ENCODE measurements around the gene SLC25A29. TPM values are rescaled to one million over a fixed set of nuclear protein-coding genes. Genes with fewer than 3 reads are reported as not detected.

Gene SLC25A29
- total RNA-seq, 2 experiments from 2014 or later: 29.7 to 29.9 TPM

GRCh38 chr14:100329233-100330006 lies 23.2 kb upstream of the SLC25A29 start:
- CTCF ChIA-PET: no interaction called here
- ATAC-seq (no peak), DNase-seq (no peak)
- POLR2A ChIA-PET: no interaction called here
- H3K36me3 Mint-ChIP-seq (ENCODE audit: low read depth): peaks cover 11% of the 10 kb centered on the region
- no peaks in the 10 kb centered on the region for H3K9me3 Mint-ChIP-seq (ENCODE audit: insufficient read depth)
- no peaks in the 10 kb centered on the region for H3K4me1 Mint-ChIP-seq (ENCODE audit: low read depth)
- no peak overlapping the region for H3K27ac Mint-ChIP-seq
- no peak overlapping the region for H3K4me3 Mint-ChIP-seq
- H3K27me3 Mint-ChIP-seq (ENCODE audit: low read depth): no peaks in the 10 kb centered on the region

- ChIA-PET CTCF (no interaction called here), POLR2A (no interaction called here)
- H3K27ac Mint-ChIP-seq: no peak overlapping the region
- no peaks in the 10 kb centered on the region for H3K4me1 Mint-ChIP-seq (ENCODE audit: low read depth)
- ATAC-seq (no peak), DNase-seq (no peak)
- H3K27me3 Mint-ChIP-seq (ENCODE audit: low read depth): no peaks in the 10 kb centered on the region
- H3K9me3 Mint-ChIP-seq (ENCODE audit: insufficient read depth): no peaks in the 10 kb centered on the region
- H3K36me3 Mint-ChIP-seq (ENCODE audit: low read depth): peaks cover 5% of the 10 kb centered on the region
- H3K4me3 Mint-ChIP-seq: no peak overlapping the region
Observed at GRCh38 chr14:100328495-100329163, 22.4 kb upstream of the SLC25A29 start.

- ATAC-seq (no peak), DNase-seq (no peak)
- no peak overlapping the region for H3K4me3 Mint-ChIP-seq
- H3K4me1 Mint-ChIP-seq (ENCODE audit: low read depth): no peaks in the 10 kb centered on the region
- no peak overlapping the region for H3K27ac Mint-ChIP-seq
- POLR2A ChIA-PET: no interaction called here
- H3K36me3 Mint-ChIP-seq (ENCODE audit: low read depth): peaks cover 1% of the 10 kb centered on the region
- no peaks in the 10 kb centered on the region for H3K9me3 Mint-ChIP-seq (ENCODE audit: insufficient read depth)
- CTCF ChIA-PET: no interaction called here
- no peaks in the 10 kb centered on the region for H3K27me3 Mint-ChIP-seq (ENCODE audit: low read depth)
Observed at GRCh38 chr14:100327128-100327527, 20.9 kb upstream of the SLC25A29 start.

GRCh38 chr14:100325958-100326357 lies 19.7 kb upstream of the SLC25A29 start:
- Mint-ChIP-seq H3K27ac (no peak overlapping the region), H3K4me1 (ENCODE audit: low read depth) (no peaks in the 10 kb centered on the region), H3K27me3 (ENCODE audit: low read depth) (no peaks in the 10 kb centered on the region), H3K36me3 (ENCODE audit: low read depth) (no peaks in the 10 kb centered on the region), H3K4me3 (no peak overlapping the region), H3K9me3 (ENCODE audit: insufficient read depth) (no peaks in the 10 kb centered on the region)
- ATAC-seq (no peak), DNase-seq (no peak)
- ChIA-PET CTCF (no interaction called here), POLR2A (no interaction called here)

- Mint-ChIP-seq H3K27ac (no peak overlapping the region), H3K27me3 (ENCODE audit: low read depth) (peaks cover 1% of the 10 kb centered on the region), H3K9me3 (ENCODE audit: insufficient read depth) (no peaks in the 10 kb centered on the region), H3K36me3 (ENCODE audit: low read depth) (no peaks in the 10 kb centered on the region), H3K4me1 (ENCODE audit: low read depth) (no peaks in the 10 kb centered on the region), H3K4me3 (no peak overlapping the region)
- DNase-seq (no peak), ATAC-seq (no peak)
- ChIA-PET POLR2A (no interaction called here), CTCF (no interaction called here)
Observed at GRCh38 chr14:100325231-100325632, 19.0 kb upstream of the SLC25A29 start.

- Mint-ChIP-seq H3K4me1 (ENCODE audit: low read depth) (no peaks in the 10 kb centered on the region), H3K9me3 (ENCODE audit: insufficient read depth) (no peaks in the 10 kb centered on the region), H3K27me3 (ENCODE audit: low read depth) (peaks cover 5% of the 10 kb centered on the region), H3K36me3 (ENCODE audit: low read depth) (no peaks in the 10 kb centered on the region), H3K27ac (no peak overlapping the region), H3K4me3 (no peak overlapping the region)
- CTCF ChIA-PET: no interaction called here
- POLR2A ChIA-PET: no interaction called here
- no peak for DNase-seq
- no peak for ATAC-seq
Observed at GRCh38 chr14:100323942-100324307, 17.7 kb upstream of the SLC25A29 start.

GRCh38 chr14:100323121-100323941 lies 17.1 kb upstream of the SLC25A29 start, which contains the start of gene SLC25A47:
TSS of gene SLC25A47 (plus strand) at chr14:100323339. CDS start at chr14:100323415, 76 bp downstream.
- POLR2A ChIA-PET: no interaction called here
- H3K4me3 Mint-ChIP-seq: no peak within 1 kb of the TSS

GRCh38 chr14:100322138-100322957 lies 16.1 kb upstream of the SLC25A29 start:
- Mint-ChIP-seq H3K4me3 (no peak overlapping the region), H3K27me3 (ENCODE audit: low read depth) (peaks cover 5% of the 10 kb centered on the region), H3K27ac (no peak overlapping the region), H3K4me1 (ENCODE audit: low read depth) (peaks cover 6% of the 10 kb centered on the region), H3K36me3 (ENCODE audit: low read depth) (no peaks in the 10 kb centered on the region), H3K9me3 (ENCODE audit: insufficient read depth) (no peaks in the 10 kb centered on the region)
- DNase-seq (no peak), ATAC-seq (no peak)
- POLR2A ChIA-PET: interaction anchor here (1.6 kb wide), 1 partner anchor 9 kb away, joined by 4 read pairs; no protein-coding TSS in a partner anchor
- CTCF ChIA-PET: no interaction called here

More at GRCh38 chr14:100323121-100323941, 17.1 kb upstream of the SLC25A29 start, which contains the start of gene SLC25A47:
- ATAC-seq (no peak), DNase-seq (no peak)
- no peaks in the 10 kb centered on the region for H3K4me1 Mint-ChIP-seq (ENCODE audit: low read depth)
- CTCF ChIA-PET: no interaction called here
- H3K36me3 Mint-ChIP-seq (ENCODE audit: low read depth): no peaks in the 10 kb centered on the region
- peaks cover 5% of the 10 kb centered on the region for H3K27me3 Mint-ChIP-seq (ENCODE audit: low read depth)
- no peak within 1 kb of the TSS for H3K27ac Mint-ChIP-seq
- H3K9me3 Mint-ChIP-seq (ENCODE audit: insufficient read depth): no peaks in the 10 kb centered on the region

GRCh38 chr14:100321473-100322137 lies 15.4 kb upstream of the SLC25A29 start:
- ChIA-PET POLR2A (interaction anchor here (1.6 kb wide), 1 partner anchor 8 kb away, joined by 4 read pairs; no protein-coding TSS in a partner anchor), CTCF (no interaction called here)
- Mint-ChIP-seq H3K27ac (no peak overlapping the region), H3K36me3 (ENCODE audit: low read depth) (no peaks in the 10 kb centered on the region), H3K4me3 (no peak overlapping the region), H3K4me1 (ENCODE audit: low read depth) (peaks cover 6% of the 10 kb centered on the region), H3K9me3 (ENCODE audit: insufficient read depth) (no peaks in the 10 kb centered on the region), H3K27me3 (ENCODE audit: low read depth) (peaks cover 5% of the 10 kb centered on the region)
- DNase-seq: no peak
- ATAC-seq: no peak

GRCh38 chr14:100320157-100320856 lies 14.1 kb upstream of the SLC25A29 start:
- Mint-ChIP-seq H3K27me3 (ENCODE audit: low read depth) (peaks cover 5% of the 10 kb centered on the region), H3K4me3 (no peak overlapping the region), H3K27ac (no peak overlapping the region), H3K36me3 (ENCODE audit: low read depth) (no peaks in the 10 kb centered on the region), H3K4me1 (ENCODE audit: low read depth) (peaks cover 6% of the 10 kb centered on the region), H3K9me3 (ENCODE audit: insufficient read depth) (no peaks in the 10 kb centered on the region)
- ChIA-PET CTCF (no interaction called here), POLR2A (no interaction called here)
- ATAC-seq: no peak
- no peak for DNase-seq
